Measurements from ENCODE around the gene LY6G5C. TPM values are rescaled to one million over a fixed set of nuclear protein-coding genes. Genes with fewer than 3 reads are reported as not detected.

The LY6G5C gene
- total and polyA plus RNA-seq, 2 of the 13 experiments (the other 11 are each of a cell fraction or from before 2014, with no cell fraction given), result 0.33 to 0.55 TPM

DNA sequence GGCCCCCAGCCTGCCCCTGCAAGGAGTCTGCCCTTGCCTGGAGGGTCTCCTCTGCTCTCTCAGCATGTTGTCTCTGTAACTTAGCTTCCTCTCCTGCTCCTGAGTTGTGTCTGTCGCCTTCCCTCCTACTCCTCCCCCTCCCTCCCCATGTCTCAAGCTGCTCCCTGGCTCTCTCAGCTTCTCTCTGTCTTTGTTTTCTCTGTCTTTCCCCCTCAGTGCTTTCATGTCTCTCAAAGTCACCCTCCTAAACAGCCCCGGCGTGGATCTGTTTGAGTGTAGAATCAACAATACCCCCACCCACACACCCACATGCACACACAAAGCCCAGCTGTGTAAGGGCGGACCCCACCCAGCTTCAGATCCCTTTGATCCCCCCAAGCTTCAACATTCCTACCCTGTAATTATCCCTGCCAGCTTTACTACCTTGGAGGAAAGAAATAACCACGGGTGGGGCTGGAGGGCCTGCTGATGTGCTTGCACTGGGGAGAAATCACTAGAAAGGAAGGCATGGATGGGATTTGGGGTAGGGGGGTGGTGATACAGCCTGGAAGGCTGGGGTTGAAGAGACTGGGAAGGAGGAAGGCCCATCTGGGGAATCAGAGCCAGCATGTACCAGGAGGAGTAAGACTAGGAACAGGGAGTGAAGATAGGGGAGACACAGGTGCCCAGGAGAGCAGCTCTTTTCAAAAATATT, 33.3 kb upstream of the LY6G5C start:
- BruUV-seq (replicated peaks), result no TSS peak
- Histone ChIP-seq H3K4me3 (replicated peaks in 1 of 3; ENCODE audit: insufficient read depth in 1 of 3, low read depth in 2 of 3, low read length in 3 of 3) (peak overlapping the region in 1 of 3 experiments; percentile 43; a peak in 2 of 6 replicates), H3K9me3 (ENCODE audit: low read length) (no peaks in the 10 kb centered on the region), H3K9ac (ENCODE audit: insufficient read depth, low read depth, low read length) (no peak overlapping the region; the same call in 1 of the 2 replicates), H3K4me1 (ENCODE audit: insufficient read depth, low read length) (peaks cover 34% of the 10 kb centered on the region), H3K36me3 (replicated peaks in 1 of 2; ENCODE audit: control insufficient read depth in 1 of 2, insufficient read depth in 2 of 2, low read length in 2 of 2) (no peaks in the 10 kb centered on the region), H3K27ac (ENCODE audit: extremely low read length, insufficient read depth, low read length) (no peak overlapping the region), H3K79me2 (ENCODE audit: insufficient read depth, low read length) (no peaks in the 10 kb centered on the region), H2AFZ (ENCODE audit: low read length) (peak overlapping the region; percentile 5), H3K27me3 (ENCODE audit: control insufficient read depth in 1 of 2, insufficient read depth in 2 of 2, low read length in 2 of 2) (peaks cover 14 to 51% of the 10 kb centered on the region in 2 experiments; a peak in 4 of 5 replicates), H4K20me1 (ENCODE audit: insufficient read depth, low read length) (no peaks in the 10 kb centered on the region), H3K4me2 (ENCODE audit: low read depth, low read length) (peak overlapping the region; percentile 63)
- CTCF ChIA-PET (ENCODE audit: low intra/inter-chr PET ratio, low total read pairs), result no interaction called here
- TF ChIP-seq, protein P1, sequence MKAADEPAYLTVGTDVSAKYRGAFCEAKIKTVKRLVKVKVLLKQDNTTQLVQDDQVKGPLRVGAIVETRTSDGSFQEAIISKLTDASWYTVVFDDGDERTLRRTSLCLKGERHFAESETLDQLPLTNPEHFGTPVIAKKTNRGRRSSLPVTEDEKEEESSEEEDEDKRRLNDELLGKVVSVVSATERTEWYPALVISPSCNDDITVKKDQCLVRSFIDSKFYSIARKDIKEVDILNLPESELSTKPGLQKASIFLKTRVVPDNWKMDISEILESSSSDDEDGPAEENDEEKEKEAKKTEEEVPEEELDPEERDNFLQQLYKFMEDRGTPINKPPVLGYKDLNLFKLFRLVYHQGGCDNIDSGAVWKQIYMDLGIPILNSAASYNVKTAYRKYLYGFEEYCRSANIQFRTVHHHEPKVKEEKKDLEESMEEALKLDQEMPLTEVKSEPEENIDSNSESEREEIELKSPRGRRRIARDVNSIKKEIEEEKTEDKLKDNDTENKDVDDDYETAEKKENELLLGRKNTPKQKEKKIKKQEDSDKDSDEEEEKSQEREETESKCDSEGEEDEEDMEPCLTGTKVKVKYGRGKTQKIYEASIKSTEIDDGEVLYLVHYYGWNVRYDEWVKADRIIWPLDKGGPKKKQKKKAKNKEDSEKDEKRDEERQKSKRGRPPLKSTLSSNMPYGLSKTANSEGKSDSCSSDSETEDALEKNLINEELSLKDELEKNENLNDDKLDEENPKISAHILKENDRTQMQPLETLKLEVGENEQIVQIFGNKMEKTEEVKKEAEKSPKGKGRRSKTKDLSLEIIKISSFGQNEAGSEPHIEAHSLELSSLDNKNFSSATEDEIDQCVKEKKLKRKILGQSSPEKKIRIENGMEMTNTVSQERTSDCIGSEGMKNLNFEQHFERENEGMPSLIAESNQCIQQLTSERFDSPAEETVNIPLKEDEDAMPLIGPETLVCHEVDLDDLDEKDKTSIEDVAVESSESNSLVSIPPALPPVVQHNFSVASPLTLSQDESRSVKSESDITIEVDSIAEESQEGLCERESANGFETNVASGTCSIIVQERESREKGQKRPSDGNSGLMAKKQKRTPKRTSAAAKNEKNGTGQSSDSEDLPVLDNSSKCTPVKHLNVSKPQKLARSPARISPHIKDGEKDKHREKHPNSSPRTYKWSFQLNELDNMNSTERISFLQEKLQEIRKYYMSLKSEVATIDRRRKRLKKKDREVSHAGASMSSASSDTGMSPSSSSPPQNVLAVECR (CRISPR knock-in tag; IDR thresholded peaks at IDR 0.05; ENCODE audit: borderline replicate concordance), result peak; percentile 15; the same call in 1 of the 2 replicates
- TF ChIP-seq XRCC5 (optimal IDR thresholded peaks at IDR 0.05; ENCODE audit: low read length), result peak; percentile 31
- TF ChIP-seq SOX6 (IDR thresholded peaks at IDR 0.05), result no peak
- peak; percentile 6 for TF ChIP-seq SOX6 (CRISPR knock-in tag; IDR thresholded peaks at IDR 0.05)
- no peak for TF ChIP-seq EHMT2 (IDR thresholded peaks at IDR 0.05; ENCODE audit: borderline replicate concordance, low read depth, low read length)
- no peak for TF ChIP-seq ZNF274 (CRISPR knock-in tag; IDR thresholded peaks at IDR 0.05)
- peak; percentile 30; the same call in 1 of the 2 replicates for TF ChIP-seq TBX2 (CRISPR knock-in tag; IDR thresholded peaks at IDR 0.05; ENCODE audit: borderline replicate concordance)
- no peak for TF ChIP-seq SOX13 (IDR thresholded peaks at IDR 0.05)
- peak in 1 of 2 experiments; percentile 71; a peak in 2 of 4 replicates for TF ChIP-seq SOX13 (CRISPR knock-in tag; conservative IDR thresholded peaks at IDR 0.05 in 1 of 2, IDR thresholded peaks at IDR 0.05 in 1 of 2)
- peak; percentile 43; the same call in 1 of the 2 replicates for TF ChIP-seq GATAD2A (CRISPR knock-in tag; IDR thresholded peaks at IDR 0.05)
- TF ChIP-seq CCAR2 (optimal IDR thresholded peaks at IDR 0.05; ENCODE audit: low read depth, low read length), result peak; percentile 76
- TF ChIP-seq SRSF1 (optimal IDR thresholded peaks at IDR 0.05; ENCODE audit: low read depth, low read length), result no peak
- TF ChIP-seq, protein P2, sequence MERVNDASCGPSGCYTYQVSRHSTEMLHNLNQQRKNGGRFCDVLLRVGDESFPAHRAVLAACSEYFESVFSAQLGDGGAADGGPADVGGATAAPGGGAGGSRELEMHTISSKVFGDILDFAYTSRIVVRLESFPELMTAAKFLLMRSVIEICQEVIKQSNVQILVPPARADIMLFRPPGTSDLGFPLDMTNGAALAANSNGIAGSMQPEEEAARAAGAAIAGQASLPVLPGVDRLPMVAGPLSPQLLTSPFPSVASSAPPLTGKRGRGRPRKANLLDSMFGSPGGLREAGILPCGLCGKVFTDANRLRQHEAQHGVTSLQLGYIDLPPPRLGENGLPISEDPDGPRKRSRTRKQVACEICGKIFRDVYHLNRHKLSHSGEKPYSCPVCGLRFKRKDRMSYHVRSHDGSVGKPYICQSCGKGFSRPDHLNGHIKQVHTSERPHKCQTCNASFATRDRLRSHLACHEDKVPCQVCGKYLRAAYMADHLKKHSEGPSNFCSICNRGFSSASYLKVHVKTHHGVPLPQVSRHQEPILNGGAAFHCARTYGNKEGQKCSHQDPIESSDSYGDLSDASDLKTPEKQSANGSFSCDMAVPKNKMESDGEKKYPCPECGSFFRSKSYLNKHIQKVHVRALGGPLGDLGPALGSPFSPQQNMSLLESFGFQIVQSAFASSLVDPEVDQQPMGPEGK (CRISPR knock-in tag; IDR thresholded peaks at IDR 0.05), result peak; percentile 62
- peak; percentile 36 for TF ChIP-seq TEAD3 (CRISPR knock-in tag; optimal IDR thresholded peaks at IDR 0.05; ENCODE audit: borderline replicate concordance)
- peak; percentile 71 for TF ChIP-seq TCF7 (IDR thresholded peaks at IDR 0.05; ENCODE audit: low read depth)
- no peak for TF ChIP-seq PAWR (CRISPR knock-in tag; IDR thresholded peaks at IDR 0.05; ENCODE audit: borderline replicate concordance)
- no peak for TF ChIP-seq SYNCRIP (IDR thresholded peaks at IDR 0.05; ENCODE audit: insufficient read depth, low read depth, low read length)
- TF ChIP-seq, protein P3, sequence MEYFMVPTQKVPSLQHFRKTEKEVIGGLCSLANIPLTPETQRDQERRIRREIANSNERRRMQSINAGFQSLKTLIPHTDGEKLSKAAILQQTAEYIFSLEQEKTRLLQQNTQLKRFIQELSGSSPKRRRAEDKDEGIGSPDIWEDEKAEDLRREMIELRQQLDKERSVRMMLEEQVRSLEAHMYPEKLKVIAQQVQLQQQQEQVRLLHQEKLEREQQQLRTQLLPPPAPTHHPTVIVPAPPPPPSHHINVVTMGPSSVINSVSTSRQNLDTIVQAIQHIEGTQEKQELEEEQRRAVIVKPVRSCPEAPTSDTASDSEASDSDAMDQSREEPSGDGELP (IDR thresholded peaks at IDR 0.05; ENCODE audit: borderline replicate concordance, low read depth), result peak; percentile 45; the same call in 1 of the 2 replicates
- intact Hi-C loops (cut with micrococcal nuclease; ENCODE audit: unreplicated experiment) (no loop called here), in situ Hi-C loops (cut with HindIII; ENCODE audit: extremely low pct_ligation_motif_present, low pct_unique_long_range_greater_than_20kb) (no loop called here)
- POLR2A ChIA-PET, result interaction anchor here (0.6 to 5.1 kb wide), 18 partner anchors 11 to 188 kb away, joined by 3 to 31 read pairs (median 4); partner anchors contain the start of genes ABHD16A, APOM, C6orf47 and CLIC1
- ATAC-seq, result no peak; the same call in 2 of the 3 replicates
- FAIRE-seq, result peak; percentile 32
- WGBS (ENCODE audit: low lambda C conversion rate), result 2% methylated on average over 5 of the region's 5 CpGs
- peak; percentile 68 for DNase-seq (ENCODE audit: low spot score)
